A375 (cell line): ENCODE measurements around the gene KIF5A. TPM values are rescaled to one million over a fixed set of nuclear protein-coding genes. Genes with fewer than 3 reads are reported as not detected.

ENCODE experiments used
- small RNA-seq: library from RNA; depleted of rRNA; stranded (forward); fragments of <200 nt; gene quantifications from one replicate; pipeline ENCODE3, GENCODE V24; 2014
- total RNA-seq: library from RNA; depleted of rRNA; stranded (reverse); fragments of >200 nt; shearing (Covaris generic); gene quantifications from 2 replicates; pipeline ENCODE4 v1.2.3, GENCODE V29; 2014; rRNA removed

The KIF5A gene
- 0.41 and 0.58 TPM in 2 replicates for total RNA-seq

GRCh38 chr12:57549909-57550640 is at the start of gene KIF5A:
Gene KIF5A (plus strand): TSS chr12:57550044. CDS start chr12:57550272, 228 bp downstream.

GRCh38 chr12:57520053-57520818 is 29.6 kb upstream of the KIF5A start, which contains the start of gene DDIT3:
Gene DDIT3 (minus strand): TSS chr12:57520514. CDS start chr12:57517406, 3,108 bp downstream.

GRCh38 chr12:57522011-57522886 is 27.6 kb upstream of the KIF5A start, which contains the start of gene MBD6:
Gene MBD6 (plus strand): TSS chr12:57522824. CDS start chr12:57524304, 1,480 bp downstream.

GRCh38 chr12:57546438-57547287 is 3.2 kb upstream of the KIF5A start, which contains the start of gene DCTN2:
Gene DCTN2 (minus strand): TSS chr12:57547192. CDS start chr12:57547063, 129 bp downstream.

GRCh38 chr12:57590864-57591781 is 41.3 kb downstream of the KIF5A start, which contains the start of gene PIP4K2C:
Gene PIP4K2C (plus strand): TSS chr12:57591192. CDS start chr12:57591290, 98 bp downstream.

GRCh38 chr12:57604454-57604991 is 54.7 kb downstream of the KIF5A start, which contains the start of gene DTX3:
Gene DTX3 (plus strand): TSS chr12:57604824. CDS start chr12:57606518, 1,694 bp downstream.

GRCh38 chr12:57611108-57611826 is 61.4 kb downstream of the KIF5A start, which contains the start of gene ARHGEF25:
Gene ARHGEF25 (plus strand): TSS chr12:57611435. CDS start chr12:57611895, 460 bp downstream.

GRCh38 chr12:57632958-57633840 is 83.4 kb downstream of the KIF5A start, which contains the start of gene B4GALNT1:
Gene B4GALNT1 (minus strand): TSS chr12:57633201. CDS start chr12:57632132, 1,069 bp downstream.

Small RNA genes lying within 50 kb of the gene (small RNA-seq; reads per million reads assigned to genes)
- gene MIR616: not detected

Other genes starting within 250 kb of the KIF5A start
- 23.2 and 30.1 TPM in 2 replicates for gene R3HDM2, start 119.0 kb upstream of the KIF5A start, total RNA-seq
- not detected in 2 replicates for gene INHBC, start 115.3 kb upstream of the KIF5A start, total RNA-seq
- 4.3 and 4.9 TPM in 2 replicates for gene INHBE, start 94.7 kb upstream of the KIF5A start, total RNA-seq
- gene GLI1, start 90.3 kb upstream of the KIF5A start, total RNA-seq: 0.30 and 0.90 TPM in 2 replicates
- 2.2 and 6.4 TPM in 2 replicates for gene ARHGAP9, start 70.2 kb upstream of the KIF5A start, total RNA-seq
- 443 and 500 TPM in 2 replicates for gene MARS1, start 62.0 kb upstream of the KIF5A start, total RNA-seq
- 58.1 and 66.1 TPM in 2 replicates for gene DDIT3, start 29.5 kb upstream of the KIF5A start, total RNA-seq
- gene MBD6, start 27.2 kb upstream of the KIF5A start, total RNA-seq: 13.7 and 25.7 TPM in 2 replicates
- gene DCTN2, start 2.9 kb upstream of the KIF5A start, total RNA-seq: 75.2 and 76.3 TPM in 2 replicates
- 23.7 and 30.1 TPM in 2 replicates for gene PIP4K2C, start 41.1 kb downstream of the KIF5A start, total RNA-seq
- gene DTX3, start 54.8 kb downstream of the KIF5A start, total RNA-seq: 28.2 and 32.4 TPM in 2 replicates
- 22.6 and 46.8 TPM in 2 replicates for gene ARHGEF25, start 61.4 kb downstream of the KIF5A start, total RNA-seq
- gene B4GALNT1, start 83.2 kb downstream of the KIF5A start, total RNA-seq: 25.6 and 26.7 TPM in 2 replicates
- gene OS9, start 144.1 kb downstream of the KIF5A start, total RNA-seq: 135 and 140 TPM in 2 replicates
- gene AGAP2, start 188.7 kb downstream of the KIF5A start, total RNA-seq: 2.1 and 2.3 TPM in 2 replicates
- 36.1 and 40.0 TPM in 2 replicates for gene TSPAN31, start 195.0 kb downstream of the KIF5A start, total RNA-seq
- gene CDK4, start 202.3 kb downstream of the KIF5A start, total RNA-seq: 322 and 387 TPM in 2 replicates
- 10.2 and 11.7 TPM in 2 replicates for gene MARCHF9, start 205.1 kb downstream of the KIF5A start, total RNA-seq
- 16.1 and 17.0 TPM in 2 replicates for gene CYP27B1, start 217.0 kb downstream of the KIF5A start, total RNA-seq
- 24.6 and 27.6 TPM in 2 replicates for gene METTL1, start 222.1 kb downstream of the KIF5A start, total RNA-seq
- 3.0 and 3.3 TPM in 2 replicates for gene EEF1AKMT3, start 222.6 kb downstream of the KIF5A start, total RNA-seq
- gene TSFM, start 232.7 kb downstream of the KIF5A start, total RNA-seq: 49.7 and 53.0 TPM in 2 replicates